GM13976 (cell line): ENCODE data around the gene CTSW.

Experiments
- DNase-seq: peaks from one replicate; pipeline ENCODE4 v3.0.0; 2012; ENCODE audit warnings: low spot score
- in situ Hi-C: fragments of 300-500 bp; cut with MboI; formaldehyde crosslinking; loops from one replicate; pipeline ENCODE4 v1.12.0; 2022; ENCODE audit warnings: low sequenced_read_pairs, mixed read lengths, inconsistent platforms; ENCODE audit not compliant: unreplicated experiment
- TF ChIP-seq, protein P1 (sequence below): IDR thresholded peaks from 2 replicates; pipeline ENCODE4 v1.5.1; 2012; ENCODE audit warnings: borderline replicate concordance, mild to moderate bottlenecking; ENCODE audit not compliant: insufficient read depth; ENCODE audit errors: extremely low read depth, missing control alignments, control extremely low read depth

Gene CTSW

DNA sequence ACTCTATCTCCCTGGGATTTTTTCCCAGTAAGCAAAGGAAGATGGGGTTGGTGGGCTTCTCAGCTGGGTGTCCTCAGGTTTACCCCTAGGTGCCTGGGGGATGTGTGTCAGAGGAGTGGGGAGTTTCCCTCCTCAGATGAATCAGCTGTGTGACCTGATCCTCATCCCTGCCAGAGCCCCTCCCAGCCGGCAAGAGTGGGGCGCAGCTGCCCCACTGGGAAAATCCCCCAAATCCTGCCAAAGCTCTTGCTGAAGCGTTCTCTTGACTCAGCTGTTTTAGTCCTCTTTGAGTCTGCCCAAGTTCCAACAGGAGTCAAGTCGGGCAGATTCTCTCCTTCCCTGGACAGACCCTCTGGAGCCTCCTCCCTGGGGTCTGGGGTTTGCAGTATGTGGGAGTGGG, 33.2 kb downstream of the CTSW start:
- TF ChIP-seq, protein P1, sequence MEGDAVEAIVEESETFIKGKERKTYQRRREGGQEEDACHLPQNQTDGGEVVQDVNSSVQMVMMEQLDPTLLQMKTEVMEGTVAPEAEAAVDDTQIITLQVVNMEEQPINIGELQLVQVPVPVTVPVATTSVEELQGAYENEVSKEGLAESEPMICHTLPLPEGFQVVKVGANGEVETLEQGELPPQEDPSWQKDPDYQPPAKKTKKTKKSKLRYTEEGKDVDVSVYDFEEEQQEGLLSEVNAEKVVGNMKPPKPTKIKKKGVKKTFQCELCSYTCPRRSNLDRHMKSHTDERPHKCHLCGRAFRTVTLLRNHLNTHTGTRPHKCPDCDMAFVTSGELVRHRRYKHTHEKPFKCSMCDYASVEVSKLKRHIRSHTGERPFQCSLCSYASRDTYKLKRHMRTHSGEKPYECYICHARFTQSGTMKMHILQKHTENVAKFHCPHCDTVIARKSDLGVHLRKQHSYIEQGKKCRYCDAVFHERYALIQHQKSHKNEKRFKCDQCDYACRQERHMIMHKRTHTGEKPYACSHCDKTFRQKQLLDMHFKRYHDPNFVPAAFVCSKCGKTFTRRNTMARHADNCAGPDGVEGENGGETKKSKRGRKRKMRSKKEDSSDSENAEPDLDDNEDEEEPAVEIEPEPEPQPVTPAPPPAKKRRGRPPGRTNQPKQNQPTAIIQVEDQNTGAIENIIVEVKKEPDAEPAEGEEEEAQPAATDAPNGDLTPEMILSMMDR = no peak
- in situ Hi-C loops = no loop called here
- no peak for DNase-seq

- in situ Hi-C loops = no loop called here
- TF ChIP-seq, protein P1 = no peak
- no peak for DNase-seq
Observed at GRCh38 chr11:65915101-65915820, 35.6 kb downstream of the CTSW start.

DNA sequence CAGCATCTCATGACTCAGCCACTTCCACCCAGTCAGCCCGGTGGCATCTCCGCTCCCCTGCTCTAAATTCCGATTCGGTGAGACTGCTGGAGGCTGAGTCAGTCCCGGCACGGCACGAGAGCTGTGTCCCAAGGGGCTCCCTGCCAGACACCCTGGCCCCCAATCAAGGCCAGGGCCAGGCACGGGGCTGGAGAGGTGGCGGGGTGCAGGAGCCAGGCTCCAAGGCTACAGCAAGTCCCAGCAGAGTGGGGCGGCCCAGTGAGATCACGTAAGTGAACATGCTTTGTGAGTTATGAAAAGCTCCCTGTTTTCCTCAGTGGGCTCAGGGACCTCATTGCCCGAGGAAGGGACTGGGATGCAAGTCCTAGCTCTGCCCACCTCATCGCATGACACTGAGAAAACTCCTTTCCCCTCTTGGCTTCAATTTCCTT, 36.2 kb downstream of the CTSW start:
- in situ Hi-C loops = no loop called here
- TF ChIP-seq, protein P1 = no peak
- DNase-seq = no peak

GRCh38 chr11:65916391-65916790, 36.8 kb downstream of the CTSW start:
- in situ Hi-C loops = no loop called here
- no peak for DNase-seq
- TF ChIP-seq, protein P1 = no peak

- DNase-seq = no peak
- in situ Hi-C loops = no loop called here
- TF ChIP-seq, protein P1 = no peak
Observed at GRCh38 chr11:65917077-65917433, 37.4 kb downstream of the CTSW start.

GRCh38 chr11:65917434-65918210, 38.0 kb downstream of the CTSW start:
- TF ChIP-seq, protein P1 = no peak
- no peak for DNase-seq
- in situ Hi-C loops = no loop called here
